NCI-H345 treated with DMSO at 0.1 percent for 48 hours (cell line): ENCODE measurements around the gene TRIM37.

Source experiments
- DNase-seq: peaks from one replicate; lab custom pipeline; 2025; ENCODE audit not compliant: unreplicated experiment; lab: John Stamatoyannopoulos, UW

Gene TRIM37

GRCh38 chr17:59046192-59046591 lies 60.5 kb downstream of the TRIM37 start:
- no peak for DNase-seq

DNA sequence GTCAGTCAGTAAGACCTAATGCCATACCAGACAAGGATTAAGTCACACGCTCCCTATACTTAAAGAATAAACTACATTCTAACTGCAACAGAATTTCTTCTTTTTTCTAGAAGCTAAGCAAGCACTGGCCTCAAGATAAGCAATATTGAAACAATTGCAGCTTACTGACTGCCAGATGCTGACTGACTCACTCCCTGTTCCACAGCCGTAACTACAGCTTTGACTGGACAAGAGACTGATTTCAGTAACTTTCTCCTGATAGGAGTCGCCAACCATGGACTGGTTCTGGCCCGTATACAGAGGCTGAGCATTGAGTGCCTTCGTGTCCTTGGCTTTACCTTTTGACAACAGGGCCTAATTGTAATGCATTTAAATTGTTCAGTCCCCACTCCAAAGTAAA lies 67.9 kb downstream of the TRIM37 start:
- no peak for DNase-seq

- no peak for DNase-seq
Measured at GRCh38 chr17:59037960-59038359, 68.7 kb downstream of the TRIM37 start.

- no peak for DNase-seq
Measured at GRCh38 chr17:59030811-59031210, 75.9 kb downstream of the TRIM37 start.

DNA sequence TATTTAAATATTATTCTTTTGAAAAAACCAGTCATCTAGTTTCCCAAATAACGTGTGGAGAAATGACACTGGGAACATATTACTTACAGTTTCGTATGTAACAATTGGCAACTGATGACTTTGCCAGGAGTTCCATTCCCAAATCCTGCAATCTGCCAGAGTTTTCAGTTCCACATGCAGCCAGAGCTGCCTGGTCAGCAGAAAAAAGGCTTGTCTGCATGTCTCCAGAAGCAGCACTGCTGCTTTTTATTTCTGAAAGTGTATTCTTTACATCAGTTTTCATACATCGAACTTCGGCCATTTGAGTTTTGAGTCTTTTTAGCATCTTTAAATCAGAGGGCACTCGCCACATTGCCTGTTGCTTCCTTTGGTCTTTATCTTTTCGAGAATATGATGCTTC lies 78.4 kb downstream of the TRIM37 start:
- DNase-seq = no peak

DNA sequence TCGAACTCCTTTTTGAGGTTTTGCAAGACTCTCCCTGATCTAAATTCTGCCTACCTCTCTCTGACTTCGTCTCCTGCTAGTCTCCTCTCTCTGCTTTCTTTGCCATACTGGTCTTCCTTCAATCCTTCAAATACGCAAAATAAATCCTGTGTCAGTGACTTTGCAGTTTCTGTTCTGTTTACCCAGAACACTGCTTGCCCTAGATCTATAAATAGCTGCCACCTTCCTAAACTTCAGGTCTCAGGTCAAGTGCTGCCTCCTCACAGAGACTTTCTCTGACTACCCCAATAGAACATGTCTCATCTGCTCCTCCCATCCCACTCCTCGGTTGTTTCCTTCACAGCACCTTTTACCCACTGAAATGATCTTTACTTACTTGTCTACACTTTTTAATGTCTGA lies 78.9 kb downstream of the TRIM37 start:
- DNase-seq = no peak

- DNase-seq = no peak
Measured at GRCh38 chr17:59026176-59026939, 80.3 kb downstream of the TRIM37 start.

- no peak for DNase-seq
Measured at GRCh38 chr17:59024916-59025315, 81.8 kb downstream of the TRIM37 start.

DNA sequence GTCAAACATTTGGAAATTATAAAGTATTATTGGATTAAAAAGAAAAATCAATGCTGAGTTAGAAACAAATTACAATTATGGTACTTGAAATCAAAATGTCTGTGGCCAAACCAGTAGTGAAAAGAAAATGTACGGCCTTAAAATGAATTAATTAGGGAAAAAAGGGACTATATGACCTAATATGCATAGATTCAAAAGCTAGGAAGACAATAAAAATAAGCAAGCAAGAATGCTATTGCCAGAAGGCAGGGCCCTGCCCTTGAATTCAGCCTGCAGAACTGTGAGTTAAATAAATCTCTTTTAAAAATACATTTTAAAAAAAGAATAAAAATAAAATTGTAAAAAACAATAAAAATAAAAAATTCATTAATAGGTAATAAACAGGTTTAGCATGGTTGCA lies 88.7 kb downstream of the TRIM37 start:
- no peak for DNase-seq

- no peak for DNase-seq
Measured at GRCh38 chr17:59011975-59012374, 94.7 kb downstream of the TRIM37 start.

GRCh38 chr17:59010026-59010425 lies 96.7 kb downstream of the TRIM37 start:
- no peak for DNase-seq

DNA sequence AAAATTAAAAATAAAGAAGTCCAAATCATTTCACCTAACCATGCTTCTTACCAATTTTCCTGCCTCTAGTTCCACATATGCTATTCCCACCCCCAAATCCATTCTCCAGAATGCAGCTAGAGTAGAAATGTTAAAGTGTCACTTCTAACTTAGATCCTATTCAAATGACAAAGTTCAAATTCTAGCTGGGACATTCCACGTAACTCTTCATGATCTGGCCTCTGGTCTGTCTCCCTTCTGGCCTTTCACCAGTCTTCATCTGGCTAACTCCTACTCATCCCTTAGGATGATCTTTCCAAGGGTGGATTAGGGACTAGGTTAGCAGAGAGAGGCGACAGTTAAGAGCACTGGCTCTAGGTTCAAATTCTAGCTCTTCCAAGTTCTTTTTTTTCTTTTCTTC lies 97.9 kb downstream of the TRIM37 start:
- DNase-seq = no peak

GRCh38 chr17:59007995-59008394 lies 98.7 kb downstream of the TRIM37 start:
- no peak for DNase-seq

DNA sequence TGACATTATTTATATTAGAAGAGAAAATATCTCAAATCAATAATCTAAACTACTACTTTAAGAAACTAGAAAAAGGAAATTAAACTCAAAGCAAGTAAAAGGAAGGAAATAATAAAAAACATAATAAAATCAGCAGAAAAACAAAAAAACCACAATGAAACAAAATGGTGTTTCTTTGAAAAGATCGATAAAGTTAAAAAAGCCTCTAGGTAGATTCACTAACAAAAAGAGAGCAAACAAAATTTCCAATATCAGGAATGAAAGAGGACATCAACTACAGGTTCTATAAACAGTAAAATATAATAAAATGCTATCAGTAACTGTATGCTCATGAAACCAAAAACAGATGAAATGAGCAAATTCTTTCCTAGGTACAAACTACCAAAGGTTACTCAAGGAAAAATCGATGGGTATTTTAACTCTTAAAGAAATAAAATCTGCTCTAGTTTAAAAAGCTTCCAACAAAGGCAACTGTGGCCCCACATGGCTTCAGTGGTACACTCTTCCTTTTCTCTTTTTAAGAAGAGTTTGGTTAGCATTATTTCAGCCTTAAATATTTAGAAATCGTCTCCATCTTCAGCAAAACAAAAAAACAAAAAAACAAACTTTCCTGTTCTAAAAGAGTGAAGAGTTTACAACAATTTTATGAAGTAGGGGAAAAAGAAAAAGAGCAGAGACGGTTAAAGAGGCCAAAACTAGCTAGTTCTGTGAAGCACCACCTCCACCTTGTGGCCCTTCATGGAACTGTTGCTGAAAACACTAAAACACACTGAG lies 102.2 kb downstream of the TRIM37 start:
- peak; percentile 28 for DNase-seq

- no peak for DNase-seq
Measured at GRCh38 chr17:59003860-59004259, 102.8 kb downstream of the TRIM37 start.

GRCh38 chr17:59002848-59003247 lies 103.8 kb downstream of the TRIM37 start:
- no peak for DNase-seq

GRCh38 chr17:59002126-59002525 lies 104.6 kb downstream of the TRIM37 start:
- no peak for DNase-seq

DNA sequence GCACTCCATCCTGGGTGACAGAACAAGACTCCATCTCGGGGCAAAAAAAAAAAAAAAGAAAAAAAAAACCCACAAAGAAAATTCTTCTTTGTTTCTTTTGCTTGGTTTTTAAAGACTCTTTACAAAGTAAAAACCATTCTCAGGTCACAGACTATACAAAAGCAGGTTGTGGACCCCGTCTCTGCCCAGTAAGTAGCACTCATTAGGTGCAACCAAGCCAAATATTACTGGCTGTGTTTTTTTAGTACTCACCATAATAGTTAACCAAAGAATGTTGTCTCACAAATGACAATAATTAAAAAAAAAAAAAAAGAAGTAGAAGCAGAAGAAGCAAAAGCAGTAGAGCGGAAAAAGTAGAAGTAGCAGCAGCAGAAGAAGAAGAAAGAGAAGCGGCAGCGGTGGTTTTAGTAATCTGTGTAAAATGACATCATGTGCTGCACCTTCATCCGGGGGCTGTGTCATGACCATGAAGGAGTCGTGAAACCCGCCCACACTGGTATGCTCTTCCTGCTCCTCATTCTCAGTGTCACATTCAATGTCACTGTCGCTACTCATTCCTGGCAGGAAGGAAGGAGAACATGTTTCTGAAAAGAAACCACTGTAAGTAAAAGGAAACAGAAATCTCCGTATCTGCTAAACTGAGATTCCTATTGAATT lies 105.4 kb downstream of the TRIM37 start:
- DNase-seq = no peak

DNA sequence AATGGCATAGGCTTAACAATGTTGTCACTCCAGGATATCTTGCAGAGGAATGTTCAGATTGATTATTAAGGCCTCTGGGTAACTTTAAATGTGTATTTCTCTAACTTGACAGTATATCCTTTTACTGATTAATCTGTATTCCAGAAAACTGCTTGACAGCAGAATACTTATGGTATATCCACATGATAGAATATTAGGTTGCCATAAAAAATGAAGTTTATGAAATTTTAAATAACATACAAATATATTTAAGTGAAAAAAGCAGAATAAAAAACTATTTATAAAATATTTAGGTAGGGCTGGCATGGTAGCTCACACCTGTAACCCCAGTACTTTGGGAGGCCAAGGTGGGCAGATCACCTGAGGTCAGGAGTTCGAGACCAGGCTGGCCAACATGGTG lies 106.7 kb downstream of the TRIM37 start:
- no peak for DNase-seq

- DNase-seq = no peak
Measured at GRCh38 chr17:58999500-58999899, 107.2 kb downstream of the TRIM37 start.

DNA sequence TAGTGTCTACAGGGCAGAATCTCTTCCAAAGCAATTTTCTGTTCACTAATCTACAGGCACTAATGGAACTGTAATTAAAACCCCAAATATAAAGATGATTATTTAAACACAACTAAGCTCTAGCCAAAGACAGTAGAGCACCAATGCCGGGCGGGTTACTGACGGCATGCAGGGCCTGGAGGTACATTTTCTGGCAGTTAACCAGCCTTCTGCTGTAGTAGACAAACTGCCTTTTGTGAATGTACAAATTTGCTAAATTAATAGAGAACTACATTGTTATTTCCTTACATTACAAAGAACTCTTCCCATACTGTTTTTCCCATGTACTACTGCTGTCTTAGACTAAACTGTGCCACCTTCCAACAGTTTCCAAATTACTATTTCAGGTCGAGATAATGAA lies 107.8 kb downstream of the TRIM37 start:
- DNase-seq = no peak
